NCI-H146 treated with DMSO at 0.1 percent for 48 hours (cell line): ENCODE measurements around the gene GRWD1.

Experiments used
- DNase-seq: peaks from one replicate; lab custom pipeline; 2025; ENCODE audit not compliant: unreplicated experiment; lab: John Stamatoyannopoulos, UW

Gene GRWD1

GRCh38 chr19:48495396-48495795, 49.6 kb downstream of the GRWD1 start:
- no peak for DNase-seq

- DNase-seq: no peak
Observed at GRCh38 chr19:48496959-48497727, 51.4 kb downstream of the GRWD1 start.

DNA sequence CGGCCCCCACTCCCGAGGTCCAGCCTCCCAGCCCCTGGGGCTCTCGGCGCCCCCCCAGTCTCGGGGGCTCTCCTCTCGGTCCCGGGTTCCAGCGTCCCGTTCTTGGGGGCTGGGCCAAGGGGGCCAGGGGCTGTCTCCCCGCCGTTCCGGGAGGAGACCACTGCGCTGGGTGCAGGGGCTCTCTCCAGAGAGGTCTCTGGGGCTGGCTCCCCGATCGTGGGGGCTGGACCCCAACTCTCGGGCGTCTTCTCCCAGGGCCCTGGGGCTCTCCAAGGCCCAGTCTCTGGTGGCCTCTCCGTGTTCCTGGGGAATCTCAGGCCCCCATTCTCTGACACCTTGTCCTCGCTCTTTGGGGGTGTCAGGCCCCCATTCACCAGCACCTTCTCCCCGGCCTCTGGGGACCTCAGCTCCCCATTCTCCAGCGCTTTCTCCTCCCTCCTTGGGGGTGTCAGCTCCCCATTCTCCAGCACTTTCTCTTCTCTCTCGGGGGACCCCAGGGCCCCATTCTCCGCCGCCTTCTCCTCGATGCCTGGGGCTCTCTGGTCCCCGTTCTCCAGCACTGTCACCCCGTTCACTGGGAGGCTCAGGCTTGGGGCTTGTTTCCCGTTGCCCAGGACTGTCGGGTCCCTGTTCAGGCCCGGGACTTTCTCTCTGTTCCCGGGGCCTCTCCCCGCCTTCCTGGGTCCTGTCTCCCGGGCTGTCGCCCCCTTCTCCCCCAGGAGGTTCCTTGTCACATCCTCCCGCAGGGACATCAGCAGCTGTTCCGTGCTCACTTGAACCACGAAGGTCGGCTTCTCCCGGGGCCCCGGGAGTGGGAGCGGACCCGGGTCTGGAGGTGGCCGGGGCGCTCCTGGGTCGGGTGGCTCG, 52.2 kb downstream of the GRWD1 start:
- DNase-seq: no peak

DNA sequence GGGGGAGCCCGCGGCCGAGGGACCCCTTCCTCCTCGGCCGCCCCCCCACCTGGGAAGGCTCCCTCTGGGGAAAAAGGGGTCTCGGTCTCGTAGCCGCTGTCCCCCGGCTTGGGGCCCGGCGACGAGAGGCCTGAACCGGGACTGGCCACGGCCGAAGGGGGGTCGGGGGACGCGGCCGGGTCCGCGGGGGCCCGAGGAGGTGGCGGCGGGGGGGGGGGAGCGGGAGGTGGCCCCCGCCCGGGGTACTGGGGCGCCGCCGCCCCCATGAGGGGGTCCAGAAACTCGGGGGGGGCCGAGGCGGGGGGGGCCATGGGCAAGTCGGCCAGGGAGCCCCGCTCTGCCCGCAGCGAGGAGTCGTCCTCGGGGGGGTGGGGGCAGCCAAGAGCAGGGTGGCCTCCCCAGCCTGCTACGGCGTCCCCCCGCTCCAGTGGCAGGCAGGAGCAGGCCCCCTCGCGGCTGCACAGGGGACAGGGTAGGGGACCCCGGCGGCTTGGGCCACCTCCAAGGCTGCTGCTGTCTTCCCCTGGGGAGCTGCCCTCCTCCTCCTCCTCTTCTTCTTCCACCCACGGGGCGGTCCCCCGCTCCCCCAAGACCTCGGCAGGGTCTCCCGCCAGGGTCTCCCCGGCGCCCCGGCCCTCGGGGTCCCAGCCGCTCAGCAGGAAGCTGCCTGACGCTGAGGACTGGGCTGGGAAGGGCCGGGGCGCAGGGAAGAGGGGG, 53.0 kb downstream of the GRWD1 start:
- DNase-seq: no peak

DNA sequence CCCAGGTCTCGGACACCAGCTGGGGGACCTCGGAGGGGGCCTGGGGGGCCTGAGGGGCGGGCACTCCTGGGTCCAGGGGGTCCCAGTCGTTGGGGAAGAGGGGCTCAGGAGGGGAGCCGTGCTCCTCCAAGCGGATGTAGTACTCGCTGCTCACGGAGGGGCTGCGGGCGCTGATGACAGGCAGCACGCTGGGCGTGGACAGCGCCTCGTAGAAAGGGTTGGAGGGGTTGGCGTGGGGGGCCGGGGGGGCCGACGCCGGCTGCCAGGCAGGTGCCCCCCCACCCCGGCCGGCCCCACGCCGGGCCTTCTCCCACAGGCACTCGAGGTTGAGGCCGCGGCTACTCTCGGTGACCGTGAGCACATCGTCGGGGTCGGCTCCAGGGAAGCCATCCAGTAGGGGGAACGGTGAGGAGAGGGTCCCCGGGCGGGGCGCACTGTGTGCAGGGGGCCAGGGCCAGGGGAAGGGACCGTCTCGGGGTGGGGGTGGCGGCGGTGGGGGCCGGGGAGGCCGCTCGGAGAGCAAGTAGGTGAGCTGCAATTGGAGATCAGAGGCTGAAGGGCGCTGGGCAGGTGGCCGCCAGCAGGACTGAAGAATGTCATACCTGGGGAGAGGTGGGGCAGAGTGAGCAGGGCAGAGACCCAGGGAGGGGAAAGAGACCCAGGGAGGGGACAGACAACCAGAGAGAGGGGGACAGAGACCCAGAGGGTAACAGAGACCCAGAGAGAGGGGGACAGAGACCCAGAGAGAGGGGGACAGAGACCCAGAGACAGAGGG, 53.7 kb downstream of the GRWD1 start:
- no peak for DNase-seq

- no peak for DNase-seq
Observed at GRCh38 chr19:48500830-48501493, 55.2 kb downstream of the GRWD1 start.

- peak; percentile 91 for DNase-seq
Observed at GRCh38 chr19:48501494-48502349, 55.9 kb downstream of the GRWD1 start.

DNA sequence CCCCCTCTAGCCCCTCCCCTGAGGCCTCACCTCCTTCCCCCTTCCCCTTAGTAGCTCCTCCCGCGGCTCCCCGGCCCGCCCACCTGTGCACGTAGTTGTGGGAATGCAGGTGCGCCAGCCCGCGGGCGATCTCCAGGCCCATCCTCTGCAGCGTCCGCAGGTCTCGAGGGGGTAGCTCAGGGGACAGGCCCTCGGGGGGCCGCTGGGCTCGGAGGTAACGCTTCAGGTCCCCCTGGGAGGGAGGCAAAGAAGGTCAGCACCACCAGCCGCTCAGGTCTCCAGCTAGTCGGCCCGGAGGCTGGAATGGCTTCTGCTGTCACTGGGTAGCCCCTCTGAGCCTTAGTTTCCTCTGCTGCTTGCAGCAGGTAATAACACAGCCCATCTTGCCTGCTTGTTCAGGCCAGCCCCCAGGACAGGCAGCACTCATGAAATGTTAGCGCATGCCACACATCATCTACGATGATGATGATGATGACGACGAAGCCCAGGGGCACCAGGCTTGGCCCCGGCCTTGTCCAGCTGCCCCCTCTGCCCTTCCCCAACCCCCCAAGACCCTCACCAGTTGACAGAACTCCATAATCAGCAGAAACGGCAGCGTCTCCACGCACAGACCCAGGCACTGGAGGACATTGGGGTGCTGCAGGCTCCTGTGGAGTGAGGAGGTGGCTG, 56.7 kb downstream of the GRWD1 start:
- DNase-seq: no peak

DNA sequence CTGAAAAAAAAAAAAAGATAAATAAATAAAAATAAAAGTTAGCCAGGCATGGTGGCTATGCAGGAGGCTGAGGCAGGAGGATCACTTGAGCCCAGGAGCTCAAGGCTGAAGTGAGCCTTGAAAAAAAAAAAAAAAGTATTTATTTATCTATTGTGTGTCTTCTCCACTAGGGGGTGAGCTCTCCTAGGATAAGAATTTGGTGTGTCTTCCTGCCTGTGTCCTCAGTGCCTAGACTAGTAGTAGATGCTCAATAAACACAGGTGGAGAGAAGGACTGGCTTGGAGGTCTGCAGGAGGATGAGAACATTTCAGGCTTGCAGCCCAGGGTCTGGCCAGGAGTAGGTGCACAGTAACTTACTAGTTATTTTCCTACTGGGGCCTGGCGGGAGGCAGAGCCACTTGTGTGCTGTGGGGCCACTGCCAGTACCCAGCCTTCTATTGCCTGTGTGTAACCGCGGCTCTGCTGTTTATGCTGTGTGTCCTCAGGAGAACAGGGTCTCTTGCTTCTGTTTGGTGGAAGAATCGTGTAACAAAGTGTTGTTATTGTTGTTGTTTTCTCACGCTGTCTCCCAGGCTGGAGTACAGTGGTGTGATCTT, 60.5 kb downstream of the GRWD1 start:
- peak; percentile 27 for DNase-seq
